Measurements from ENCODE around the gene PRRC2C.

The PRRC2C gene

DNA sequence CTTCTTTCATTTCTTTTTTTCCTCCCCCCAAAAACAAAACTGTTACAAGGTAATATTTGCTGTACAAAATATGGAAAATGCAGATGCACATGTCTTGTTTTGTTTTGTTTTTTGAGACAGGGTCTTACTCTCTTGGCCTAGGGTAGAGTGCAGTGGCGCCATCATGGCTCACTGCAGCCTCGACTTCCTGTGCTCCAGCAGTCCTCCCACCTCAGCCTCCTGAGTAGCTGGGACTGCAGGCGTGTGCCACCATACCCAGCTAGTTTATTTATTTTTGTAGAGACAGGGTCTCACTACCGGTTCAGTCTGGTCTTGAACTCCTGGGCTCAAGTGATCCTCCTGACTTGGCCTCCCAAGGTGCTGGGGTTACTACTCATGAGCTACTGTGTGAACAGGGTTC lies 15.5 kb downstream of the PRRC2C start:
- Histone ChIP-seq H3K4me3 (ENCODE audit: low read length) (no peak overlapping the region), H3K9ac (ENCODE audit: low read length) (no peak overlapping the region), H3K9me3 (ENCODE audit: control insufficient read depth, low read length) (no peaks in the 10 kb centered on the region), H3K27me3 (replicated peaks; ENCODE audit: control insufficient read depth, insufficient read depth, low read length) (no peaks in the 10 kb centered on the region), H3K4me1 (ENCODE audit: control insufficient read depth, insufficient read depth, low read length) (peaks cover 18% of the 10 kb centered on the region), H3K36me3 (ENCODE audit: control insufficient read depth, insufficient read depth, low read length, severe bottlenecking) (no peaks in the 10 kb centered on the region)
- no peak for DNase-seq (ENCODE audit: low read depth)

DNA sequence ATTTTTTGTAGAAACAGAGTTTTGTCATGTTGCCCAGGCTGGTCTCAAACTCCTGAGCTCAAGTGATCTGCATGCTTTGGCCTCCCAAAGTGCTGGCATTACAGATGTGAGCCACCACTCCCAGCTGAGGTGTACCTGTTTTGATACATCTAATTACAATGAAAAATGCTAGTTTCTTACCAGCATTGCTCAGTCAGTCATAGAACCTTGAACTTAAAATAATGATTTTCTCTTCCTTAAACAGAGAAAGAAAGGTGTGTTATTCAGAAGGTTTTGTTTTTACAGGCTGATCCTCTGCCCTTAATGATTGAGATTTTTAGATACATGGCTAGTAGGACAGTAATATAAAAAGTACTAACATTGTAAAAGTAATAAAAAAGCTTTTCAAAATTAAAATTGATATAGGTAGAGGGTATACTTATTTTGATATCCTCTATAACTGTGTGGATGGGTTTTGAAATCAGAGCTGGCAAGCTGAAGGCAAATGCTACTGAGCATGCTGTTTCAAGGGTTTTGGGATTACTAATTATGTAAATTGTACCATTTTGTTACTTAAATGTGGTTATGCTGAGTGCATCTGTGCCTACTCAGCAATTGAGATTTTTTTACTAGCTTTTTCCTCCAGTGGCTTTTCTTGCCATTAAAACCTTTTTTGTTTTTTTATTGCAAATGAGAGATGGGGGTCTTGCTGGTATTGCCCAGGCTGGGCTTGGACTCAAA lies 16.1 kb downstream of the PRRC2C start:
- DNase-seq (ENCODE audit: low read depth) = no peak
- H3K27me3 ChIP-seq (replicated peaks; ENCODE audit: control insufficient read depth, insufficient read depth, low read length) = no peaks in the 10 kb centered on the region
- H3K9ac ChIP-seq (ENCODE audit: low read length) = no peak overlapping the region
- no peak overlapping the region for H3K4me3 ChIP-seq (ENCODE audit: low read length)
- no peaks in the 10 kb centered on the region for H3K9me3 ChIP-seq (ENCODE audit: control insufficient read depth, low read length)
- H3K36me3 ChIP-seq (ENCODE audit: control insufficient read depth, insufficient read depth, low read length, severe bottlenecking) = no peaks in the 10 kb centered on the region
- peaks cover 18% of the 10 kb centered on the region for H3K4me1 ChIP-seq (ENCODE audit: control insufficient read depth, insufficient read depth, low read length)

DNA sequence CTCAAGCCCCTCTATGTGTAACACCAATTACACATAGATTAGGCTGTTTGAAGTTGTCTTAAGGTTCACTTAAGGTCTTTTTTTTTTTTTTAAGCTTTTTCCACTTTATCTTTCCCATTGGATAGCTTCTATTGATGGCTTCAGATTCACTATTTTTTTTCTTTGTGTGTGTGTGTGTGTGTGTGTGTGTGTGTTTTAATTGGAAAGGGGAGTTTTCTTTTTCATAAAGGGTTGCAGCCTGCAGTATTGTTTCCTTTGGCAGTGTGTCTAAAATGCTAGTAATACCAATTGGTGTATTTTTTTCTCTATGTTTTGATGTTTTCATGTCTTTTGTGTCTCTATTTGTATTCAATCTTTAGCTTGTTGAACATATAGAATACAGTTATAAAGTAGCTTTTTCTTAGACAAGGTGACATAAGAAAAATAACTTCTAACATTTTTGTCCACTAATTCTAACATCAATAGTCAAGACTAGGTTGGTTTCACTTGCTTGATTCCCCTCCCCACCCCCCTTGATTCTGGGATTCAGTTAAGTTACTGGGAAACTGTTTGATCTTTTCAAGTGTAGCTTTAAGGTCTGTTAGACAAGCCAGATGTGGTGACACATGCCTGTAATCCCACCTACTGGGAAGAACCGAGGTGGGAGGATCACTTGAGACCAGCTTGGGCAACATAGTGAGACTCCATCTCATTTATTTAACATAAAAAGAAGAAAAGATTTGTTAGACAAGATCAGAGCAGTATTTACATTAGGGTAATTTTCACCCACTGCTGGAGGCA lies 21.4 kb downstream of the PRRC2C start:
- DNase-seq (ENCODE audit: low read depth) = peak; percentile 22
- H3K36me3 ChIP-seq (ENCODE audit: control insufficient read depth, insufficient read depth, low read length, severe bottlenecking) = no peaks in the 10 kb centered on the region
- H3K9me3 ChIP-seq (ENCODE audit: control insufficient read depth, low read length) = no peaks in the 10 kb centered on the region
- no peak overlapping the region for H3K4me3 ChIP-seq (ENCODE audit: low read length)
- H3K4me1 ChIP-seq (ENCODE audit: control insufficient read depth, insufficient read depth, low read length) = peaks cover 18% of the 10 kb centered on the region
- no peak overlapping the region for H3K9ac ChIP-seq (ENCODE audit: low read length)
- no peaks in the 10 kb centered on the region for H3K27me3 ChIP-seq (replicated peaks; ENCODE audit: control insufficient read depth, insufficient read depth, low read length)

DNA sequence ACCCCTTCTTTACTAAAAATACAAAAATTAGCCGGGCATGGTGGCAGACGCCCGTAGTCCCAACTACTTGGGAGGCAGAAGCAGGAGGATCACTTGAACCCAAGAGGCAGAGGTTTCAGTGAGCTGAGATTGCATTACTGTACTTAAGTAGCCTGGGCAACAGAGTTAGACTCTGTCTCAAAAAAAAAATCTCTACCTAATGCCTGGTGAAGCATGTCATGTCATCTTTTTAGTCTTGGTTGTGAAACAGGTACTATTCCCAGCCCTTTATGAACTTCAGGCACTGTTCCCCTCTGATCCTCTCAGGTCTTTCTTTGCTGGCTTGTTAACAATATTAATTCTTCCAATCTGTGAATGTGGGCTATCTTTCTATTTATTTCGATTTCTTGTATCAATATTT lies 22.1 kb downstream of the PRRC2C start:
- Histone ChIP-seq H3K9ac (ENCODE audit: low read length) (no peak overlapping the region), H3K27me3 (replicated peaks; ENCODE audit: control insufficient read depth, insufficient read depth, low read length) (no peaks in the 10 kb centered on the region), H3K4me3 (ENCODE audit: low read length) (no peak overlapping the region), H3K9me3 (ENCODE audit: control insufficient read depth, low read length) (no peaks in the 10 kb centered on the region), H3K4me1 (ENCODE audit: control insufficient read depth, insufficient read depth, low read length) (peaks cover 13% of the 10 kb centered on the region), H3K36me3 (ENCODE audit: control insufficient read depth, insufficient read depth, low read length, severe bottlenecking) (no peaks in the 10 kb centered on the region)
- no peak for DNase-seq (ENCODE audit: low read depth)

DNA sequence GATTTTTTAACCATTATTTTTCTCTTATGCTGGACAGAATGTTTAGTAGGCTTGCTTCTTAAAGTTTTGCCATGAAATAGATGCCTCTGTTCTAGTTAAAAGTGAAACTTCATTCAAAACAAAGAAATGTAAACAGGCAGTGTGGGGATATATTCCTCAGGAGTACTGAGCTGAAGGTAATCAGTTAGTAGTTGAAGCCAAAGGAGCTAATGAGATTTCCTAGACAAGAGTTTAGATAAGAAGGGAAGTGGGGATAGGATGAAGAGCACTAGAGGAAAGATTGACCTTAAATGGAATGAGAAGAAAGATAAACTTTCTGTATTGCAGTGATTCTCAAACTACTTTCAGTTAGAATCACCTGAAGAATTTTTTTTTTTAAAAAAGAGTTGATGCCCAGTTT lies 23.9 kb downstream of the PRRC2C start:
- no peaks in the 10 kb centered on the region for H3K27me3 ChIP-seq (replicated peaks; ENCODE audit: control insufficient read depth, insufficient read depth, low read length)
- H3K4me1 ChIP-seq (ENCODE audit: control insufficient read depth, insufficient read depth, low read length) = peaks cover 13% of the 10 kb centered on the region
- H3K4me3 ChIP-seq (ENCODE audit: low read length) = no peak overlapping the region
- no peak overlapping the region for H3K9ac ChIP-seq (ENCODE audit: low read length)
- no peak for DNase-seq (ENCODE audit: low read depth)
- H3K36me3 ChIP-seq (ENCODE audit: control insufficient read depth, insufficient read depth, low read length, severe bottlenecking) = peaks cover 8% of the 10 kb centered on the region
- H3K9me3 ChIP-seq (ENCODE audit: control insufficient read depth, low read length) = no peaks in the 10 kb centered on the region

DNA sequence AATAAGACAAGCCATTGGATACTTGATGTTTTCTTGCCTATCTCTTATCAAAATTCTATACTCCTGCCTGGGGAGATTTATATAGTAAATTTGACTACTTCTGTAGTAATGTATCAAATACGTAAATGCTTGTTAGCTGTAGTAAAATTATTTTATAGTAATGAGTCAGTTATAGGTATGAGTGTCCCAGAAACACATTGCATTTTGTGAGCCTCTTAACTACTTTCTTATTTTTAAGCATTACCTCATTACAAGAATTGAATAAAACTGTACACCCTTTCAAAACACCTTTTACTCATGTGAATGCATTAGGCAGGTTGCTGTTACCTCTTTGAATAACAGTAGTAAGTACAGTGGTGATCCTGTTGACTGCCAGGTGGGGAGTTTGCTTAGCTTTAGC lies 28.4 kb downstream of the PRRC2C start:
- no peak overlapping the region for H3K4me3 ChIP-seq (ENCODE audit: low read length)
- H3K9me3 ChIP-seq (ENCODE audit: control insufficient read depth, low read length) = no peaks in the 10 kb centered on the region
- no peaks in the 10 kb centered on the region for H3K27me3 ChIP-seq (replicated peaks; ENCODE audit: control insufficient read depth, insufficient read depth, low read length)
- H3K9ac ChIP-seq (ENCODE audit: low read length) = no peak overlapping the region
- H3K36me3 ChIP-seq (ENCODE audit: control insufficient read depth, insufficient read depth, low read length, severe bottlenecking) = peaks cover 51% of the 10 kb centered on the region
- no peaks in the 10 kb centered on the region for H3K4me1 ChIP-seq (ENCODE audit: control insufficient read depth, insufficient read depth, low read length)
- DNase-seq (ENCODE audit: low read depth) = no peak

DNA sequence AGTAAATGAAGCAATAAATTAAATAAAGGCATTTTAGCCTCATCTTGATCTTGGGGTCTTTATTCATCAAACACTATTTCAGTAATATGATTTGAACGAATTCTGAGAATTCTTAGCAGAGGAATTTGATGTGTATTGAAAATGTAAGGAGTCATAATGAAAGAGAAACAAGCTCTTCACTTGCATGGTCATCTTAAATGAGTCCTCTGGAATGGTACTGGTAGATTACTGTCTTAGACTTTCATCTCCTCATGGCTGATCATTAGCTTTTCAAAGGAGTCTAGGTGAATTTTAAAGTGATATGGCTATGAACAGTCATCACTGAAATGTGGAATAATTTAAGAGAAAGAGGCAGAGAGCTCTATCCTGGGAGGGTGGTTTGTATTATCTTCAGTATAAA lies 30.0 kb downstream of the PRRC2C start:
- no peaks in the 10 kb centered on the region for H3K4me1 ChIP-seq (ENCODE audit: control insufficient read depth, insufficient read depth, low read length)
- no peaks in the 10 kb centered on the region for H3K27me3 ChIP-seq (replicated peaks; ENCODE audit: control insufficient read depth, insufficient read depth, low read length)
- no peak for DNase-seq (ENCODE audit: low read depth)
- H3K9ac ChIP-seq (ENCODE audit: low read length) = no peak overlapping the region
- peaks cover 66% of the 10 kb centered on the region for H3K36me3 ChIP-seq (ENCODE audit: control insufficient read depth, insufficient read depth, low read length, severe bottlenecking)
- no peaks in the 10 kb centered on the region for H3K9me3 ChIP-seq (ENCODE audit: control insufficient read depth, low read length)
- no peak overlapping the region for H3K4me3 ChIP-seq (ENCODE audit: low read length)

DNA sequence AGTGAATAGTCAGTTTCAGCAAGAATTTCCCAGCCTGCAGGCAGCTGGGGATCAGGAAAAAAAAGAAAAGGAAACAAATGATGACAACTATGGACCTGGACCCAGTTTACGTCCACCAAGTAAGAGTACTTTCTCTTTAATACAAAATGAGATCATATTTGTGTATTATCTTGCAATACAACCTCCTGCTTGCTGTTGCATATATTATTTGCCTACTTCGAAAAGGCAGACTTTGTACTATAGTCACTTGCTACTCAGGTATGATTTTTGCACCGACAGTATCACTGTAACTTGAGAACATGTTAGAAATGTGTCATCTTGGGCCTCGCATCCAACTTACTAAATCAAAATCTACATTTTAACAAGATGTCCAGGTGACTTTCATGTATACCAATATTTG lies 30.4 kb downstream of the PRRC2C start:
- Histone ChIP-seq H3K9me3 (ENCODE audit: control insufficient read depth, low read length) (no peaks in the 10 kb centered on the region), H3K9ac (ENCODE audit: low read length) (no peak overlapping the region), H3K4me1 (ENCODE audit: control insufficient read depth, insufficient read depth, low read length) (no peaks in the 10 kb centered on the region), H3K4me3 (ENCODE audit: low read length) (no peak overlapping the region), H3K27me3 (replicated peaks; ENCODE audit: control insufficient read depth, insufficient read depth, low read length) (no peaks in the 10 kb centered on the region), H3K36me3 (ENCODE audit: control insufficient read depth, insufficient read depth, low read length, severe bottlenecking) (peaks cover 68% of the 10 kb centered on the region)
- no peak for DNase-seq (ENCODE audit: low read depth)

DNA sequence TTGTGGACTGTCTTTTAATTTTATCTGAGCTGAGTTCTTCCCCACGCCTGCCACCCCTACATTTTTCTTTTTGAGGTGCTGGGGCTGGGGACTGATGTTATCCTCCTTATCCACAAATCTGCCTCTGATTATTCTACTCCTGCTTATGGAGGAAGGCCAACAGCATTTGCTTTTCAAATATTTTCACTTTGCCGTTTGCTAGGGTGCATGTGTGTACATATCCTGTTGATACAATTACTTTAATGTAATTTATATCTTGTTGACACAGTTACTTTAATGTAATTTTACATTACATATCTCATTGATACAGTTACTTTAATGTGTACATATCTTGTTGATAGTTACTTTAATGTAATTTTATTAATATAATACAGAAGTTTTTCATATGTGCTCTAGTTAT lies 36.2 kb downstream of the PRRC2C start:
- no peak for DNase-seq (ENCODE audit: low read depth)
- H3K4me3 ChIP-seq (ENCODE audit: low read length) = no peak overlapping the region
- no peaks in the 10 kb centered on the region for H3K9me3 ChIP-seq (ENCODE audit: control insufficient read depth, low read length)
- no peak overlapping the region for H3K9ac ChIP-seq (ENCODE audit: low read length)
- H3K4me1 ChIP-seq (ENCODE audit: control insufficient read depth, insufficient read depth, low read length) = peaks cover 10% of the 10 kb centered on the region
- H3K36me3 ChIP-seq (ENCODE audit: control insufficient read depth, insufficient read depth, low read length, severe bottlenecking) = peaks cover 84% of the 10 kb centered on the region
- no peaks in the 10 kb centered on the region for H3K27me3 ChIP-seq (replicated peaks; ENCODE audit: control insufficient read depth, insufficient read depth, low read length)

DNA sequence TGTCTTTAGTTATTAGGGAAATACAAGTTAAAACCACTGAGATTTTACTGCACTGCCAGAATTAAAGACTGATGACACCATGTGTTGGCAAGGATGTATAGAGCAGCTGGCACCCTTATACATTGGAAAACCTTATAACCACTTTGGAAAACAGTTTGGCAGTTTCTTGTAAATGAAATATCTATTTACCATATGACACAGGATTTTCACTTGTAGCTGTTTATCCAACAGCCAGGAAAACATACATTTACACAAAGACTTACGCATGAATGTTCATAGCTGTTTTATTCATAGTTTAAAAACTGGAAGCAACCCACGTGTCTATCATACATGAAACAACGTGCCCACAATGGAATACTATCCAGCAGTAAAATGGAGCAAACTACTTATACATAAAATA lies 45.3 kb downstream of the PRRC2C start:
- H3K9ac ChIP-seq (ENCODE audit: low read length) = no peak overlapping the region
- H3K4me1 ChIP-seq (ENCODE audit: control insufficient read depth, insufficient read depth, low read length) = peaks cover 5% of the 10 kb centered on the region
- peaks cover 71% of the 10 kb centered on the region for H3K36me3 ChIP-seq (ENCODE audit: control insufficient read depth, insufficient read depth, low read length, severe bottlenecking)
- no peak overlapping the region for H3K4me3 ChIP-seq (ENCODE audit: low read length)
- no peaks in the 10 kb centered on the region for H3K9me3 ChIP-seq (ENCODE audit: control insufficient read depth, low read length)
- no peak for DNase-seq (ENCODE audit: low read depth)
- no peaks in the 10 kb centered on the region for H3K27me3 ChIP-seq (replicated peaks; ENCODE audit: control insufficient read depth, insufficient read depth, low read length)

DNA sequence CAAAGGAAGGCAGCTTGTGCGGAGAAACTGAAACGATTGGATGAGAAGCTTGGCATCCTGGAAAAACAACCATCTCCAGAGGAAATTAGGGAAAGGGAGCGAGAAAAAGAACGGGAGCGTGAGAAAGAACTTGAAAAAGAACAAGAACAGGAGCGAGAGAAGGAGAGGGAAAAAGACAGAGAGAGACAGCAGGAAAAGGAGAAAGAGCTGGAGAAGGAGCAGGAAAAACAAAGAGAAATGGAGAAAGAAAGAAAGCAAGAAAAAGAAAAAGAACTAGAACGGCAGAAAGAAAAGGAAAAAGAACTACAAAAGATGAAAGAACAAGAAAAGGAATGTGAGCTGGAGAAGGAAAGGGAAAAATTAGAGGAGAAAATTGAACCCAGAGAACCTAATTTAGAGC lies 47.2 kb downstream of the PRRC2C start:
- H3K4me3 ChIP-seq (ENCODE audit: low read length) = no peak overlapping the region
- DNase-seq (ENCODE audit: low read depth) = no peak
- H3K9ac ChIP-seq (ENCODE audit: low read length) = no peak overlapping the region
- peaks cover 84% of the 10 kb centered on the region for H3K36me3 ChIP-seq (ENCODE audit: control insufficient read depth, insufficient read depth, low read length, severe bottlenecking)
- no peaks in the 10 kb centered on the region for H3K4me1 ChIP-seq (ENCODE audit: control insufficient read depth, insufficient read depth, low read length)
- no peaks in the 10 kb centered on the region for H3K9me3 ChIP-seq (ENCODE audit: control insufficient read depth, low read length)
- H3K27me3 ChIP-seq (replicated peaks; ENCODE audit: control insufficient read depth, insufficient read depth, low read length) = no peaks in the 10 kb centered on the region

Data from adipocyte (in vitro differentiated cells).